ENCODE measurements around the gene PSTPIP1. TPM values are rescaled to one million over a fixed set of nuclear protein-coding genes. Genes with fewer than 3 reads are reported as not detected.

The PSTPIP1 gene
- polyA plus RNA-seq, 2 donors = 2.5 to 3.6 TPM

- no peak overlapping the region for H3K27ac ChIP-seq (ENCODE audit: low read depth in 2 of 2, low read length in 1 of 2)
- WGBS, 2 donors = 85 to 88% methylated on average over 5 of the region's 5 CpGs
- peaks cover 0 to 2% of the 10 kb centered on the region in 2 donors for H3K9me3 ChIP-seq (ENCODE audit: control insufficient read depth in 2 of 2, insufficient read depth in 1 of 2, low read depth in 1 of 2, low read length in 1 of 2)
- H3K27me3 ChIP-seq (ENCODE audit: control insufficient read depth in 1 of 2, insufficient read depth in 2 of 2, low read length in 2 of 2) = no peaks in the 10 kb centered on the region
- no peak overlapping the region for H3K4me3 ChIP-seq (ENCODE audit: low read depth in 1 of 2, low read length in 2 of 2)
- no peaks in the 10 kb centered on the region for H3K36me3 ChIP-seq (ENCODE audit: control insufficient read depth in 2 of 2, insufficient read depth in 2 of 2, low read length in 1 of 2)
- H3K4me1 ChIP-seq (ENCODE audit: control insufficient read depth in 2 of 2, insufficient read depth in 2 of 2, low read length in 1 of 2) = no peaks in the 10 kb centered on the region
Measured at GRCh38 chr15:76976572-76977270, 18.2 kb upstream of the PSTPIP1 start.

GRCh38 chr15:76978522-76979330 is 16.2 kb upstream of the PSTPIP1 start:
- WGBS, 2 donors = 93% methylated on average over 18 of the region's 18 CpGs
- H3K36me3 ChIP-seq (ENCODE audit: control insufficient read depth in 2 of 2, insufficient read depth in 2 of 2, low read length in 1 of 2) = no peaks in the 10 kb centered on the region

GRCh38 chr15:76979331-76979925 is 15.5 kb upstream of the PSTPIP1 start:
- Histone ChIP-seq H3K9me3 (ENCODE audit: control insufficient read depth in 2 of 2, insufficient read depth in 1 of 2, low read depth in 1 of 2, low read length in 1 of 2) (peaks cover 0 to 2% of the 10 kb centered on the region in 2 donors), H3K36me3 (ENCODE audit: control insufficient read depth in 2 of 2, insufficient read depth in 2 of 2, low read length in 1 of 2) (no peaks in the 10 kb centered on the region), H3K27me3 (ENCODE audit: control insufficient read depth in 1 of 2, insufficient read depth in 2 of 2, low read length in 2 of 2) (no peaks in the 10 kb centered on the region), H3K4me1 (ENCODE audit: control insufficient read depth in 2 of 2, insufficient read depth in 2 of 2, low read length in 1 of 2) (no peaks in the 10 kb centered on the region), H3K27ac (ENCODE audit: low read depth in 2 of 2, low read length in 1 of 2) (no peak overlapping the region), H3K4me3 (ENCODE audit: low read depth in 1 of 2, low read length in 2 of 2) (no peak overlapping the region)
- 87 to 88% methylated on average over 23 of the region's 23 CpGs for WGBS, 2 donors

More at GRCh38 chr15:76978522-76979330, 16.2 kb upstream of the PSTPIP1 start:
- H3K27me3 ChIP-seq (ENCODE audit: control insufficient read depth in 1 of 2, insufficient read depth in 2 of 2, low read length in 2 of 2) = no peaks in the 10 kb centered on the region
- peaks cover 0 to 2% of the 10 kb centered on the region in 2 donors for H3K9me3 ChIP-seq (ENCODE audit: control insufficient read depth in 2 of 2, insufficient read depth in 1 of 2, low read depth in 1 of 2, low read length in 1 of 2)
- no peak overlapping the region for H3K27ac ChIP-seq (ENCODE audit: low read depth in 2 of 2, low read length in 1 of 2)
- no peaks in the 10 kb centered on the region for H3K4me1 ChIP-seq (ENCODE audit: control insufficient read depth in 2 of 2, insufficient read depth in 2 of 2, low read length in 1 of 2)
- no peak overlapping the region for H3K4me3 ChIP-seq (ENCODE audit: low read depth in 1 of 2, low read length in 2 of 2)

- Histone ChIP-seq H3K36me3 (ENCODE audit: control insufficient read depth in 2 of 2, insufficient read depth in 2 of 2, low read length in 1 of 2) (no peaks in the 10 kb centered on the region), H3K9me3 (ENCODE audit: control insufficient read depth in 2 of 2, insufficient read depth in 1 of 2, low read depth in 1 of 2, low read length in 1 of 2) (peaks cover 0 to 2% of the 10 kb centered on the region in 2 donors), H3K27ac (ENCODE audit: low read depth in 2 of 2, low read length in 1 of 2) (no peak overlapping the region), H3K4me1 (ENCODE audit: control insufficient read depth in 2 of 2, insufficient read depth in 2 of 2, low read length in 1 of 2) (no peaks in the 10 kb centered on the region), H3K27me3 (ENCODE audit: control insufficient read depth in 1 of 2, insufficient read depth in 2 of 2, low read length in 2 of 2) (no peaks in the 10 kb centered on the region), H3K4me3 (ENCODE audit: low read depth in 1 of 2, low read length in 2 of 2) (no peak overlapping the region)
- 74 to 78% methylated on average over 7 of the region's 7 CpGs for WGBS, 2 donors
Measured at GRCh38 chr15:76979996-76980520, 14.9 kb upstream of the PSTPIP1 start.

- Histone ChIP-seq H3K9me3 (ENCODE audit: control insufficient read depth in 2 of 2, insufficient read depth in 1 of 2, low read depth in 1 of 2, low read length in 1 of 2) (peaks cover 0 to 2% of the 10 kb centered on the region in 2 donors), H3K27ac (ENCODE audit: low read depth in 2 of 2, low read length in 1 of 2) (no peak overlapping the region), H3K27me3 (ENCODE audit: control insufficient read depth in 1 of 2, insufficient read depth in 2 of 2, low read length in 2 of 2) (no peaks in the 10 kb centered on the region), H3K36me3 (ENCODE audit: control insufficient read depth in 2 of 2, insufficient read depth in 2 of 2, low read length in 1 of 2) (no peaks in the 10 kb centered on the region), H3K4me3 (ENCODE audit: low read depth in 1 of 2, low read length in 2 of 2) (no peak overlapping the region), H3K4me1 (ENCODE audit: control insufficient read depth in 2 of 2, insufficient read depth in 2 of 2, low read length in 1 of 2) (no peaks in the 10 kb centered on the region)
- WGBS, 2 donors = 88 to 91% methylated on average over 9 of the region's 9 CpGs
Measured at GRCh38 chr15:76982356-76982755, 12.6 kb upstream of the PSTPIP1 start.

GRCh38 chr15:76982756-76983155 is 12.2 kb upstream of the PSTPIP1 start:
- H3K36me3 ChIP-seq (ENCODE audit: control insufficient read depth in 2 of 2, insufficient read depth in 2 of 2, low read length in 1 of 2) = no peaks in the 10 kb centered on the region
- peaks cover 0 to 2% of the 10 kb centered on the region in 2 donors for H3K9me3 ChIP-seq (ENCODE audit: control insufficient read depth in 2 of 2, insufficient read depth in 1 of 2, low read depth in 1 of 2, low read length in 1 of 2)
- H3K4me1 ChIP-seq (ENCODE audit: control insufficient read depth in 2 of 2, insufficient read depth in 2 of 2, low read length in 1 of 2) = no peaks in the 10 kb centered on the region
- 83 to 84% methylated on average over 6 of the region's 6 CpGs for WGBS, 2 donors
- H3K27me3 ChIP-seq (ENCODE audit: control insufficient read depth in 1 of 2, insufficient read depth in 2 of 2, low read length in 2 of 2) = no peaks in the 10 kb centered on the region
- no peak overlapping the region for H3K4me3 ChIP-seq (ENCODE audit: low read depth in 1 of 2, low read length in 2 of 2)
- no peak overlapping the region for H3K27ac ChIP-seq (ENCODE audit: low read depth in 2 of 2, low read length in 1 of 2)

GRCh38 chr15:76983590-76984375 is 11.1 kb upstream of the PSTPIP1 start:
- Histone ChIP-seq H3K4me1 (ENCODE audit: control insufficient read depth in 2 of 2, insufficient read depth in 2 of 2, low read length in 1 of 2) (no peaks in the 10 kb centered on the region), H3K36me3 (ENCODE audit: control insufficient read depth in 2 of 2, insufficient read depth in 2 of 2, low read length in 1 of 2) (no peaks in the 10 kb centered on the region), H3K4me3 (ENCODE audit: low read depth in 1 of 2, low read length in 2 of 2) (no peak overlapping the region), H3K27me3 (ENCODE audit: control insufficient read depth in 1 of 2, insufficient read depth in 2 of 2, low read length in 2 of 2) (no peaks in the 10 kb centered on the region), H3K9me3 (ENCODE audit: control insufficient read depth in 2 of 2, insufficient read depth in 1 of 2, low read depth in 1 of 2, low read length in 1 of 2) (peaks cover 0 to 2% of the 10 kb centered on the region in 2 donors), H3K27ac (ENCODE audit: low read depth in 2 of 2, low read length in 1 of 2) (no peak overlapping the region)
- 80 to 86% methylated on average over 4 of the region's 4 CpGs for WGBS, 2 donors

GRCh38 chr15:76986743-76987142 is 8.2 kb upstream of the PSTPIP1 start:
- Histone ChIP-seq H3K27me3 (ENCODE audit: control insufficient read depth in 1 of 2, insufficient read depth in 2 of 2, low read length in 2 of 2) (no peaks in the 10 kb centered on the region), H3K36me3 (ENCODE audit: control insufficient read depth in 2 of 2, insufficient read depth in 2 of 2, low read length in 1 of 2) (no peaks in the 10 kb centered on the region), H3K4me1 (ENCODE audit: control insufficient read depth in 2 of 2, insufficient read depth in 2 of 2, low read length in 1 of 2) (no peaks in the 10 kb centered on the region), H3K27ac (ENCODE audit: low read depth in 2 of 2, low read length in 1 of 2) (no peak overlapping the region), H3K4me3 (ENCODE audit: low read depth in 1 of 2, low read length in 2 of 2) (no peak overlapping the region), H3K9me3 (ENCODE audit: control insufficient read depth in 2 of 2, insufficient read depth in 1 of 2, low read depth in 1 of 2, low read length in 1 of 2) (no peaks in the 10 kb centered on the region)
- WGBS, 2 donors = 75 to 82% methylated on average over 3 of the region's 3 CpGs

- WGBS, 2 donors = 91 to 92% methylated on average over 6 of the region's 6 CpGs
- H3K4me1 ChIP-seq (ENCODE audit: control insufficient read depth in 2 of 2, insufficient read depth in 2 of 2, low read length in 1 of 2) = no peaks in the 10 kb centered on the region
Measured at GRCh38 chr15:76987276-76987675, 7.7 kb upstream of the PSTPIP1 start.

More at GRCh38 chr15:76987276-76987675, 7.7 kb upstream of the PSTPIP1 start:
- Histone ChIP-seq H3K36me3 (ENCODE audit: control insufficient read depth in 2 of 2, insufficient read depth in 2 of 2, low read length in 1 of 2) (no peaks in the 10 kb centered on the region), H3K4me3 (ENCODE audit: low read depth in 1 of 2, low read length in 2 of 2) (no peak overlapping the region), H3K27ac (ENCODE audit: low read depth in 2 of 2, low read length in 1 of 2) (no peak overlapping the region), H3K27me3 (ENCODE audit: control insufficient read depth in 1 of 2, insufficient read depth in 2 of 2, low read length in 2 of 2) (no peaks in the 10 kb centered on the region), H3K9me3 (ENCODE audit: control insufficient read depth in 2 of 2, insufficient read depth in 1 of 2, low read depth in 1 of 2, low read length in 1 of 2) (no peaks in the 10 kb centered on the region)

Data from esophagus (tissue), 2 donors.